Measurements from ENCODE around the gene DNASE2. TPM values are rescaled to one million over a fixed set of nuclear protein-coding genes. Genes with fewer than 3 reads are reported as not detected.

The DNASE2 gene, protein sequence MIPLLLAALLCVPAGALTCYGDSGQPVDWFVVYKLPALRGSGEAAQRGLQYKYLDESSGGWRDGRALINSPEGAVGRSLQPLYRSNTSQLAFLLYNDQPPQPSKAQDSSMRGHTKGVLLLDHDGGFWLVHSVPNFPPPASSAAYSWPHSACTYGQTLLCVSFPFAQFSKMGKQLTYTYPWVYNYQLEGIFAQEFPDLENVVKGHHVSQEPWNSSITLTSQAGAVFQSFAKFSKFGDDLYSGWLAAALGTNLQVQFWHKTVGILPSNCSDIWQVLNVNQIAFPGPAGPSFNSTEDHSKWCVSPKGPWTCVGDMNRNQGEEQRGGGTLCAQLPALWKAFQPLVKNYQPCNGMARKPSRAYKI
- 38.8 and 48.1 TPM in 2 replicates for total RNA-seq

DNA sequence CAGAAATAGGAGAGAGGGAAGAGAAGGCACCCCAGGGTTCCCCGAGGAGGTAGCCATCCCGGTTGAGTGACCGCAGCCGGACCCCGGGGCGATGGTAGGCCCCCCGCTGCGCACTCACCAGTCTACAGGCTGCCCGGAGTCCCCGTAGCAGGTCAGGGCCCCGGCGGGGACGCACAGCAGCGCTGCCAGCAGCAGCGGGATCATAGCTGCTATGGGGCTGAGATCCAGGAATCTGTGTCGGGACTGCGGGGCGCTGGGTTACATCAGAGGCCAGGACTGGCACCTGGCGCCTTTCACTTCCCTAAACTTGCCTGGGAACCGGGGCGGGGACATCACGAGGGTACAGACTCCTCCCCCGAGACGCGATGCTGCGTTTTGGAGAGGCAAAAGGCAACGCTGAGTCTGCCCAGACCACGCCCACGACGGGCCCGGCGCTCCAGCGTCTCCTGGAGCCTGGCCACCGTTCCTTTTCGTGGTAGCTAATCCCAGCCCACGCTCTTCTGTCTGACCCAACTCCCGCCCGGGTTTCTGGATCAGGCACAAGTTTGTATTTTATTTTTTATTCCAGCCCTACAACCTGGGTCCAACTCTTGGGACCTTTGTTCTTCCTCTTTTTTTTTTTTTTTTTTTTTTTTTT is at the start of gene DNASE2:
Gene DNASE2 (minus strand): TSS at position 278 of the 637 bp plus-strand sequence. CDS start 74 bp downstream, at position 204.

DNA sequence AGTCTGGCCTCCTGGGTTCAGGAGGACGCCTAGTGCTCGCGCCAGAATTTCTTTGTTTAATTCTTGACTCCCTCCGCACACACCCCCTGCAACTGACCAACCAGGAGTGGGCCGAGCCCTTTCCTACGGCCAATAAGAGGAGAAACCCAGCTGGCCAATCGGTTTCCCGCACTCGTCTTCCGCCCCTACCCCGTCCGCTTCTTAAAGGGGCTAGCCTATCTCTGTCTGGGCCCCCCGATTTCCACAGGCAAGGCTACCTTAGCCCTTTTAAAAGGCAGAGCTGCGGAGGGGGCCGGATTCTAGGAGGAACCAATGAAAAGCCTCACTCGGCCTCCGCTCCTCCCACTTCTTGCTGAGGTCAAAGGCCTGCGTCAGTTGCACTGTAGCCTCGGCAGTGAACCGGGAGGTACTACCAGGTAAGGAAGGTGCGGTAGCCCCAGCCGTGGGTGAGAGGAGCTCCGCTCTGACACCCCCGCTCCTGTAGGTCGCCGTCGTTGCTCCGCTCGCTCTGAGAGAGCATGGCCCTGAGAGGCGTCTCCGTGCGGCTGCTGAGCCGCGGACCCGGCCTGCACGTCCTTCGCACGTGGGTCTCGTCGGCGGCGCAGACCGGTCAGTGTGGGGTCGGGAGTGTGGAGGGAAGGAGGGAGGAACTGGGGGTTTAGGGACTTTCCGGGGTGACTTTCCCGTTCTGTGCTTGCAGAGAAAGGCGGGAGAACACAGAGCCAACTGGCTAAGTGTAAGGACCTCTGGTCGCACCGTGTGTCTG is 9.7 kb upstream of the DNASE2 start, which contains the start of gene GCDH:
Gene GCDH (plus strand): TSS at position 374 of the 766 bp plus-strand sequence. CDS start 145 bp downstream, at position 519.

DNA sequence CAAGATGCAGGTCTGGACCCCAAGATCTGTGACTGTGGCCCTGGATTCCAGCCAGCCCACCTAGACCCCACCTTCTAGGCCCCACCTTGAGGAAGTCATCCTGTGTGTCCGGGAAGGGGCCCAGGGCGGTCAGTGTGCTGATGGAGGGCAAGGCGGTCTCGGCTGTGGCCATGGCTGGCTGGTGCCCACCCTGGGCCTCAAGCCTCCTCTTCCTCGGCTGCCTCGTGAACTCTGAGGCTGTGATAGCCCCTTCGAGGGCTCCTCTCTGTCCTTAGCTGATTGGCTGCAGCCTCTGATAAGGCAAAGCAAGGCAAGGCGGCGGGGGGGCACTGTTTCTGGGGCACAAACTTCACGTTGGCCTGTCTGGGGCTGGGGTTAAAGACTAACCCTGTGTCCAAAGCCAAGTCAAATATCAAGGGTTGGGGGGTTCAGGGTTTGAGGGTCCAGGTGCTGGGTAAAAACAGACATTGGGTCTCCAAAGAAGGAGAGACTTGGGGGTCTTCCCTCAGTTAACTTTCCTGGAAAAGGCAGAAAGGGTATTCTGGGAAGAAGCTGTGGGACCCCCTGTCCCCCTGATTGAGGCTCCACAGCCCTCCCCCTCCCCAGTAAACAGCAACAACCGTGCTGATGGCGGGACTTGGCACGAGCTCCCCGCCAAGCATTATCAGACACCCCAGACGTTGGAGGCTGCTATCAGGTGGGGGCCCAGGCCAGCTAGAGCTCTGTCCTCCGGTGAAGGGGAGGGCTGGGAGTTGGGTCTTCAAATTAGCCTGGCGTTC is 5.9 kb upstream of the DNASE2 start, which contains the start of gene KLF1:
Gene KLF1 (minus strand): TSS at position 233 of the 779 bp plus-strand sequence. CDS start 61 bp downstream, at position 172.

DNA sequence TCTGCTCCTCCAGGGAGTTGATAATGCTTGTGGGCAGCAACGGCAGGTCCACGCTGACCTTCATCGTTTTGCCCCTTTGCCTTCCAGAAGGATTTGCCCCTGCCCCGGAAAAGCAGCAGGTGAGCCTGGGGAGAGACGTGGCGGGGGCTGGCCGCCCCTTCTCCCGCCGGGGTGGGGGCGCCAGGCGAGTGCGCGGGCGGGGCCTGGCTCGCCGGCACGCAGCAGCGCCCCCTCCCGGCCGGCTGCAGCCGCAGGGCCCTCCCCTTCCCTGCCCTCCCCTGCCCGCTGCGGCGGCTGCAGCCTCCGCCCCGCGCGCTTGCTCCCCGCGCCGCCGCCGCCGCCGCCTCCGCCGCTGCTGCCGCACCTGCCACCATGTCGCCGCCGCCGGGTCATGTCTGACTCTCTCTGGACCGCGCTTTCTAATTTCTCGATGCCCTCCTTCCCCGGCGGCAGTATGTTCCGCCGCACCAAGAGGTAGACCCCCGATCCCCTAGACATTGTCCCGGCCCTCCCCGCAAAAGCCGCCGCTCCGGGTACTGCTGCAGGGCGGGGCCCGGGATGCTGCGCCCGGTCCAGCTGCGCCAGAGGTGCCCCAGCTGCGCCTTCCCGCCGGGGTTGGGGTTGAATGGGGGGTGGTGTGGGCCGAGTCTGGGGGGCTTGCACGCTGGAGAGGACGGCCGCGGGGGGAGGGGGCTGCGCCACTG is 42.9 kb downstream of the DNASE2 start, which contains the start of gene MAST1:
Gene MAST1 (plus strand): TSS at position 334 of the 704 bp plus-strand sequence. CDS start 58 bp downstream, at position 392.

DNA sequence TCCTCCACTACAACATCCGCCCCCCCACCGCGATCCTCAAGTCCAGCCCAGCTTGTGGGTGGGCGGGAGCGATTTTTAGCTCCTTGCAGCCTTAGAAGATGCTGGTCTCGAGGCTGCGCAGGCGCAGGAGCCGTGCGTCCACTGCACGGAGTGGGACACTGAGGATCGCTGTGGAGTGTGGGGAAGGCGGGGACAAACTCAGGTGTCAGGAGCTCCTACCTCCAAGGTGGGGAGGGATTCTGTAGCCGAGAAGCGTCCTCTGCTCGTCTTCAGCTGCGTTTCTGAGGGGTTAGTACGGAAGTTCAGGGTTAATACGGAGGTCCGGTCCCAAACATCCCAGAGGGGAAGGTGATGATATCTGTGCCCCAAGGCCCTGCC is 46.7 kb downstream of the DNASE2 start, which contains the start of gene RTBDN:
Gene RTBDN (minus strand): TSS at position 14 of the 378 bp plus-strand sequence. CDS start 4,600 bp downstream, outside the sequence.

Other genes starting within 250 kb of the DNASE2 start
- 75.3 and 96.9 TPM in 2 replicates for gene MAN2B1, start 214.7 kb downstream of the DNASE2 start, total RNA-seq
- 5.7 and 6.1 TPM in 2 replicates for gene WDR83, start 214.6 kb downstream of the DNASE2 start, total RNA-seq
- gene DHPS, start 199.6 kb downstream of the DNASE2 start, total RNA-seq, result 52.3 and 60.5 TPM in 2 replicates
- gene GNG14, start 193.5 kb downstream of the DNASE2 start, total RNA-seq, result not detected in 2 replicates
- gene FBXW9, start 184.8 kb downstream of the DNASE2 start, total RNA-seq, result 7.0 and 10.0 TPM in 2 replicates
- 29.5 and 37.2 TPM in 2 replicates for gene TNPO2, start 157.5 kb downstream of the DNASE2 start, total RNA-seq
- gene TRIR, start 146.8 kb downstream of the DNASE2 start, total RNA-seq, result 307 and 330 TPM in 2 replicates
- gene GET3, start 144.0 kb downstream of the DNASE2 start, total RNA-seq, result 62.5 and 74.4 TPM in 2 replicates
- not detected in 2 replicates for gene BEST2, start 129.7 kb downstream of the DNASE2 start, total RNA-seq
- gene HOOK2, start 105.9 kb downstream of the DNASE2 start, total RNA-seq, result 11.7 and 22.7 TPM in 2 replicates
- 265 and 362 TPM in 2 replicates for gene JUNB, start 90.0 kb downstream of the DNASE2 start, total RNA-seq
- 292 and 317 TPM in 2 replicates for gene PRDX2, start 79.6 kb downstream of the DNASE2 start, total RNA-seq
- gene THSD8, start 79.4 kb downstream of the DNASE2 start, total RNA-seq, result not detected in 2 replicates
- 4.4 and 7.4 TPM in 2 replicates for gene RNASEH2A, start 74.9 kb downstream of the DNASE2 start, total RNA-seq
- not detected in 2 replicates for gene RTBDN, start 46.9 kb downstream of the DNASE2 start, total RNA-seq
- 0.32 TPM in 1 of 2 replicates, not detected in the other for gene MAST1, start 42.9 kb downstream of the DNASE2 start, total RNA-seq
- not detected in 2 replicates for gene KLF1, start 5.8 kb upstream of the DNASE2 start, total RNA-seq
- 48.1 and 54.3 TPM in 2 replicates for gene GCDH, start 9.7 kb upstream of the DNASE2 start, total RNA-seq
- gene SYCE2, start 37.8 kb upstream of the DNASE2 start, total RNA-seq, result 0.16 TPM in 1 of 2 replicates, not detected in the other
- gene FARSA, start 52.3 kb upstream of the DNASE2 start, total RNA-seq, result 48.0 and 52.2 TPM in 2 replicates
- 1,632 and 1,793 TPM in 2 replicates for gene CALR, start 57.2 kb upstream of the DNASE2 start, total RNA-seq
- 72.2 and 78.1 TPM in 2 replicates for gene RAD23A, start 64.4 kb upstream of the DNASE2 start, total RNA-seq
- gene GADD45GIP1, start 75.8 kb upstream of the DNASE2 start, total RNA-seq, result 36.6 and 45.5 TPM in 2 replicates
- gene DAND5, start 88.1 kb upstream of the DNASE2 start, total RNA-seq, result not detected in 2 replicates
- 47.3 and 63.2 TPM in 2 replicates for gene NFIX, start 114.0 kb upstream of the DNASE2 start, total RNA-seq
- 0.36 and 3.6 TPM in 2 replicates for gene LYL1, start 221.4 kb upstream of the DNASE2 start, total RNA-seq
- 32.1 and 40.0 TPM in 2 replicates for gene TRMT1, start 235.3 kb upstream of the DNASE2 start, total RNA-seq
- gene NACC1, start 236.8 kb upstream of the DNASE2 start, total RNA-seq, result 48.6 and 65.6 TPM in 2 replicates